ENCODE data around the gene MARK1. TPM values are rescaled to one million over a fixed set of nuclear protein-coding genes. Genes with fewer than 3 reads are reported as not detected.

Gene MARK1
- total and polyA plus RNA-seq, 2 donors (not counting 1 experiment from before 2014, with no cell fraction given): 0.52 to 3.8 TPM

GRCh38 chr1:220698607-220699016 is 170.7 kb downstream of the MARK1 start:
- TF ChIP-seq CTCF (IDR thresholded peaks at IDR 0.05) (no peak), EZH2 (IDR thresholded peaks at IDR 0.05; ENCODE audit: borderline replicate concordance, insufficient read depth, low read depth, low read length, poor library complexity, severe bottlenecking) (no peak)
- Histone ChIP-seq H4K20me1 (ENCODE audit: control insufficient read depth, insufficient read depth, low read length, poor library complexity, severe bottlenecking) (no peaks in the 10 kb centered on the region), H3K27ac (ENCODE audit: low read length in 2 of 2) (no peak overlapping the region), H3K27me3 (replicated peaks in 1 of 4; ENCODE audit: control extremely low read depth in 1 of 4, control insufficient read depth in 3 of 4, insufficient read depth in 4 of 4, low read length in 3 of 4) (no peaks in the 10 kb centered on the region), H3K4me3 (ENCODE audit: control extremely low read depth in 1 of 5, extremely low read depth in 1 of 5, insufficient read depth in 1 of 5, low read depth in 2 of 5, low read length in 4 of 5) (no peak overlapping the region), H3K36me3 (replicated peaks in 1 of 2; ENCODE audit: control extremely low read depth in 1 of 2, control insufficient read depth in 1 of 2, extremely low read depth in 1 of 2, insufficient read depth in 2 of 2, low read length in 1 of 2) (no peaks in the 10 kb centered on the region), H3K79me2 (ENCODE audit: control insufficient read depth, insufficient read depth, low read length) (no peaks in the 10 kb centered on the region), H3K9ac (ENCODE audit: low read length) (no peak overlapping the region), H3K9me3 (ENCODE audit: control extremely low read depth in 1 of 3, control insufficient read depth in 2 of 3, insufficient read depth in 1 of 3, low read length in 2 of 3) (no peaks in the 10 kb centered on the region), H2AFZ (ENCODE audit: insufficient read depth, low read depth, low read length, poor library complexity, severe bottlenecking) (no peak overlapping the region), H3K4me2 (replicated peaks; ENCODE audit: low read depth, low read length, poor library complexity, severe bottlenecking) (no peak overlapping the region), H3K4me1 (ENCODE audit: control insufficient read depth in 2 of 2, insufficient read depth in 2 of 2, low read length in 2 of 2) (peaks cover 0 to 4% of the 10 kb centered on the region in 2 donors)
- DNase-seq (no peak), ATAC-seq (ENCODE audit: low read depth) (no peak)
- intact Hi-C loops (cut with micrococcal nuclease): no loop called here
- ChIA-PET CTCF (interaction anchor here (1.1 to 2.1 kb wide), 3 partner anchors 9 to 78 kb away, joined by 3 to 5 read pairs (median 3); no protein-coding TSS in a partner anchor), POLR2A (no interaction called here)
- no peaks in the 10 kb centered on the region for H3K9me3 Mint-ChIP-seq (ENCODE audit: insufficient read depth)
- WGBS (ENCODE audit: insufficient coverage): 100% methylated on average over 2 of the region's 5 CpGs
- peaks cover 6% of the 10 kb centered on the region for H3K4me1 Mint-ChIP-seq
- H3K27ac Mint-ChIP-seq: no peak overlapping the region
- H3K4me3 Mint-ChIP-seq: no peak overlapping the region
- H3K27me3 Mint-ChIP-seq: no peaks in the 10 kb centered on the region

- ATAC-seq (ENCODE audit: low read depth): no peak
- Histone ChIP-seq H3K36me3 (replicated peaks in 1 of 2; ENCODE audit: control extremely low read depth in 1 of 2, control insufficient read depth in 1 of 2, extremely low read depth in 1 of 2, insufficient read depth in 2 of 2, low read length in 1 of 2) (no peaks in the 10 kb centered on the region), H3K9ac (ENCODE audit: low read length) (no peak overlapping the region), H3K4me1 (ENCODE audit: control insufficient read depth in 2 of 2, insufficient read depth in 2 of 2, low read length in 2 of 2) (peaks cover 0 to 4% of the 10 kb centered on the region in 2 donors), H3K4me2 (replicated peaks; ENCODE audit: low read depth, low read length, poor library complexity, severe bottlenecking) (no peak overlapping the region), H3K27ac (ENCODE audit: low read length in 2 of 2) (no peak overlapping the region), H3K4me3 (ENCODE audit: control extremely low read depth in 1 of 5, extremely low read depth in 1 of 5, insufficient read depth in 1 of 5, low read depth in 2 of 5, low read length in 4 of 5) (no peak overlapping the region), H2AFZ (ENCODE audit: insufficient read depth, low read depth, low read length, poor library complexity, severe bottlenecking) (no peak overlapping the region), H3K27me3 (replicated peaks in 1 of 4; ENCODE audit: control extremely low read depth in 1 of 4, control insufficient read depth in 3 of 4, insufficient read depth in 4 of 4, low read length in 3 of 4) (no peaks in the 10 kb centered on the region), H3K9me3 (ENCODE audit: control extremely low read depth in 1 of 3, control insufficient read depth in 2 of 3, insufficient read depth in 1 of 3, low read length in 2 of 3) (no peaks in the 10 kb centered on the region), H3K79me2 (ENCODE audit: control insufficient read depth, insufficient read depth, low read length) (no peaks in the 10 kb centered on the region), H4K20me1 (ENCODE audit: control insufficient read depth, insufficient read depth, low read length, poor library complexity, severe bottlenecking) (no peaks in the 10 kb centered on the region)
- WGBS (ENCODE audit: insufficient coverage): 100% methylated on average over 1 of the region's 3 CpGs
- Mint-ChIP-seq H3K27ac (no peak overlapping the region), H3K4me1 (peaks cover 6% of the 10 kb centered on the region), H3K9me3 (ENCODE audit: insufficient read depth) (no peaks in the 10 kb centered on the region), H3K4me3 (no peak overlapping the region), H3K27me3 (no peaks in the 10 kb centered on the region)
- ChIA-PET POLR2A (no interaction called here), CTCF (interaction anchor here (1.1 to 2.1 kb wide), 3 partner anchors 9 to 78 kb away, joined by 3 to 5 read pairs (median 3); no protein-coding TSS in a partner anchor)
- intact Hi-C loops (cut with micrococcal nuclease): no loop called here
- DNase-seq: no peak
- TF ChIP-seq CTCF (IDR thresholded peaks at IDR 0.05) (no peak), EZH2 (IDR thresholded peaks at IDR 0.05; ENCODE audit: borderline replicate concordance, insufficient read depth, low read depth, low read length, poor library complexity, severe bottlenecking) (no peak)
These were observed 171.1 kb downstream of the MARK1 start for GRCh38 chr1:220699044-220699443.

All from B cell (primary cell).